ENCODE measurements around the gene SOWAHC.
"Not testable (repeated sequence)": the region's sequence is repeated elsewhere in the genome, so short reads cannot be mapped to it uniquely, and the experiment has no call there.

DNA sequence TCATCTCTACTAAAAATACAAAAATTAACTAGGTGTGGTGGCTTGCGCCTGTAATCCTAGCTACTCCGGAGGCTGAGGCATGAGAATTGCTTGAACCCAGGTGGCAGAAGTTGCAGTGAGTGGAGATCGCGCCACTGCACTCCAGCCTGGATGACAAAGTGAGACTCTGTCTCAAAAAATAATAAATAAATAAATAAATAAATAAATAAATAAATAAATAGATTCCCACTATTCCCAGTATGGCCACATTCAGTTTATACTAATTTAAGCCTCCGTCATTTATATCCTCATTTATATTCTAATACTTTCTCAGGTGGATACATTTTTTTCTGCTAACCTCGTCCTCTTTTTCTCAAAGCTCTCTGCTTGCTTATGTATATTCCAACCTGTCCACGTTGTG, 14.2 kb downstream of the SOWAHC start:
- not testable (repeated sequence) for TF ChIP-seq POLR2A (IDR thresholded peaks at IDR 0.05); CTCF (IDR thresholded peaks at IDR 0.05); EP300 (IDR thresholded peaks at IDR 0.05; ENCODE audit: low read depth)
